IMR-90 (cell line): ENCODE results near the gene JCAD. TPM values are rescaled to one million over a fixed set of nuclear protein-coding genes. Genes with fewer than 3 reads are reported as not detected.

ENCODE experiments used
- ATAC-seq: fragments of 200-7000 bp; cut with Tn5 transposase; 2 replicates; pipeline ENCODE4 v1.9.1; 2020; ENCODE audit warnings: low read depth, mild to moderate bottlenecking, moderate library complexity
- BruUV-seq: library from RNA; stranded (reverse); fragments of 400-500 nt; replicated peaks from 2 replicates; lab custom pipeline; 2021; lab: Mats Ljungman, UMichigan
- CTCF ChIA-PET: fragments of 300-600 bp; formaldehyde crosslinking; extraction: SDS; loops from one replicate; lab custom pipeline; 2021; ENCODE audit warnings: antibody characterized with exemption; lab: Yijun Ruan, JAX
- POLR2A ChIA-PET: fragments of 300-600 bp; sonication (Branson Sonifier 250); formaldehyde crosslinking; loops from one replicate; lab custom pipeline; 2022; ENCODE audit warnings: antibody characterized with exemption; ENCODE audit not compliant: unreplicated experiment; lab: Charles Lee
- DNase-seq: peaks from one replicate; pipeline ENCODE4 v3.0.0; 2013
- H2AFZ ChIP-seq: replicated peaks from 2 replicates; pipeline ENCODE3; 2013; ENCODE audit warnings: low read length, mild to moderate bottlenecking; ENCODE audit not compliant: poor library complexity
- H2AK5ac ChIP-seq: 2 replicates; pipeline ENCODE4 v1.6.1; 2013; ENCODE audit warnings: low read depth, low read length, inconsistent platforms
- H2AK9ac ChIP-seq: replicated peaks from 2 replicates; pipeline ENCODE3; 2013; ENCODE audit warnings: mild to moderate bottlenecking, low read depth, low read length, moderate library complexity; ENCODE audit not compliant: poor library complexity
- H2BK120ac ChIP-seq: 2 replicates; pipeline ENCODE4 v1.6.1; 2013; ENCODE audit warnings: low read depth, low read length, inconsistent platforms
- H2BK15ac ChIP-seq: 3 replicates; pipeline ENCODE4 v1.6.1; 2013; ENCODE audit warnings: low read depth, low read length, inconsistent platforms
- H2BK20ac ChIP-seq: 2 replicates; pipeline ENCODE4 v1.6.1; 2013; ENCODE audit warnings: low read depth, mild to moderate bottlenecking, inconsistent platforms, low read length, moderate library complexity
- H2BK5ac ChIP-seq: 2 replicates; pipeline ENCODE4 v1.6.1; 2013; ENCODE audit warnings: mild to moderate bottlenecking, low read depth, low read length, inconsistent platforms; ENCODE audit not compliant: poor library complexity, severe bottlenecking
- H3K14ac ChIP-seq: replicated peaks from 2 replicates; pipeline ENCODE4 v1.6.1; 2013; ENCODE audit warnings: low read depth, low read length, inconsistent platforms
- H3K18ac ChIP-seq: 2 replicates; pipeline ENCODE4 v1.6.1; 2013; ENCODE audit warnings: low read depth, low read length, control low read depth
- H3K23ac ChIP-seq: 2 replicates; pipeline ENCODE4 v1.6.1; 2013; ENCODE audit warnings: low read depth, low read length, inconsistent platforms
- H3K27ac ChIP-seq: 2 replicates; pipeline ENCODE4 v1.5.1; 2013; ENCODE audit warnings: mild to moderate bottlenecking, control low read depth, low read length; ENCODE audit not compliant: insufficient read depth
- H3K27me3 ChIP-seq: 2 replicates; pipeline ENCODE4 v1.6.1; 2013; ENCODE audit warnings: low read length; ENCODE audit not compliant: control insufficient read depth, insufficient read depth
- H3K36me3 ChIP-seq: 2 replicates; pipeline ENCODE4 v1.6.1; 2013; ENCODE audit warnings: low read length, mixed read lengths; ENCODE audit not compliant: control insufficient read depth, insufficient read depth
- H3K4ac ChIP-seq: 2 replicates; pipeline ENCODE4 v1.6.1; 2013; ENCODE audit warnings: low read depth, low read length, inconsistent platforms
- H3K4me1 ChIP-seq: 2 replicates; pipeline ENCODE4 v1.6.1; 2013; ENCODE audit warnings: low read length, mixed read lengths; ENCODE audit not compliant: control insufficient read depth, insufficient read depth
- H3K4me2 ChIP-seq: 2 replicates; pipeline ENCODE4 v1.6.1; 2013; ENCODE audit warnings: low read depth, mild to moderate bottlenecking, control low read depth, low read length, moderate library complexity
- H3K4me3 ChIP-seq: 2 replicates; pipeline ENCODE4 v1.5.1; 2013; ENCODE audit warnings: low read depth, mild to moderate bottlenecking, control low read depth, low read length, moderate library complexity; ENCODE audit not compliant: insufficient read depth
- H3K56ac ChIP-seq: 2 replicates; pipeline ENCODE4 v1.6.1; 2013; ENCODE audit warnings: low read length, inconsistent platforms; ENCODE audit not compliant: insufficient read depth; ENCODE audit errors: extremely low read depth
- H3K79me1 ChIP-seq, 2 experiments: 2 replicates each; pipeline ENCODE4 v1.6.1; 2013; ENCODE audit warnings: low read length in 2 of 2, inconsistent platforms in 1 of 2, low read depth in 1 of 2
- H3K9ac ChIP-seq: 2 replicates; pipeline ENCODE4 v1.6.1; 2013; ENCODE audit warnings: low read depth, low read length, control low read depth
- H3K9me1 ChIP-seq: 2 replicates; pipeline ENCODE4 v1.6.1; 2013; ENCODE audit warnings: low read length, inconsistent platforms; ENCODE audit not compliant: insufficient read depth
- H3K9me3 ChIP-seq: 2 replicates; pipeline ENCODE4 v1.6.1; 2013; ENCODE audit warnings: low read length; ENCODE audit not compliant: control insufficient read depth, insufficient read depth
- H4K20me1 ChIP-seq: 2 replicates; pipeline ENCODE4 v1.6.1; 2013; ENCODE audit warnings: low read length, inconsistent platforms; ENCODE audit not compliant: insufficient read depth
- H4K5ac ChIP-seq: 2 replicates; pipeline ENCODE4 v1.6.1; 2013; ENCODE audit warnings: mild to moderate bottlenecking, low read depth, low read length, control low read depth
- H4K8ac ChIP-seq, 2 experiments: 2 replicates each; pipeline ENCODE4 v1.6.1; 2013; ENCODE audit warnings: low read depth in 2 of 2, low read length in 2 of 2, control low read depth in 1 of 2, inconsistent platforms in 1 of 2
- H4K91ac ChIP-seq: 2 replicates; pipeline ENCODE4 v1.6.1; 2013; ENCODE audit warnings: low read depth, low read length, inconsistent platforms; ENCODE audit not compliant: insufficient read depth
- BHLHE40 ChIP-seq: fragments of 150-350 bp; IDR thresholded peaks from 2 replicates; pipeline ENCODE4 v1.6.1; 2016; ENCODE audit warnings: mild to moderate bottlenecking, low read depth, low read length
- CEBPB ChIP-seq: IDR thresholded peaks from 2 replicates; pipeline ENCODE4 v1.6.1; 2012; ENCODE audit warnings: low read depth, low read length, improper control_type of control experiment
- CHD1 ChIP-seq: IDR thresholded peaks from 2 replicates; pipeline ENCODE4 v1.6.1; 2012; ENCODE audit warnings: low read depth, low read length, improper control_type of control experiment
- ELK1 ChIP-seq: fragments of 150-350 bp; IDR thresholded peaks from 2 replicates; pipeline ENCODE4 v1.6.1; 2016; ENCODE audit warnings: low read depth, mild to moderate bottlenecking, low read length, moderate library complexity, borderline replicate concordance
- FOS ChIP-seq: fragments of 150-350 bp; IDR thresholded peaks from 2 replicates; pipeline ENCODE4 v1.6.1; 2016; ENCODE audit warnings: low read depth, low read length
- MAFK ChIP-seq: IDR thresholded peaks from 2 replicates; pipeline ENCODE4 v1.6.1; 2012; ENCODE audit warnings: low read depth, low read length, improper control_type of control experiment
- MAZ ChIP-seq: IDR thresholded peaks from 2 replicates; pipeline ENCODE4 v1.6.1; 2012; ENCODE audit warnings: low read depth, mild to moderate bottlenecking, low read length, improper control_type of control experiment, moderate library complexity, borderline replicate concordance
- NFE2L2 ChIP-seq: fragments of 150-350 bp; IDR thresholded peaks from 2 replicates; pipeline ENCODE4 v1.6.1; 2016; ENCODE audit warnings: low read depth, mild to moderate bottlenecking, low read length
- POLR2A ChIP-seq: IDR thresholded peaks from 2 replicates; pipeline ENCODE4 v1.6.1; 2012; ENCODE audit warnings: mild to moderate bottlenecking, low read depth, low read length
- RAD21 ChIP-seq: IDR thresholded peaks from 2 replicates; pipeline ENCODE4 v1.6.1; 2012; ENCODE audit warnings: low read length, improper control_type of control experiment
- RCOR1 ChIP-seq: IDR thresholded peaks from 2 replicates; pipeline ENCODE4 v1.6.1; 2012; ENCODE audit warnings: mild to moderate bottlenecking, low read length, improper control_type of control experiment; ENCODE audit not compliant: insufficient replicate concordance
- RFX5 ChIP-seq: IDR thresholded peaks from 2 replicates; pipeline ENCODE4 v1.8.0; 2012; ENCODE audit warnings: low read depth, mild to moderate bottlenecking, low read length, moderate library complexity
- USF2 ChIP-seq: fragments of 150-350 bp; IDR thresholded peaks from 2 replicates; pipeline ENCODE4 v1.6.1; 2017; ENCODE audit warnings: mild to moderate bottlenecking, antibody characterized with exemption, low read length, low read depth
- WGBS, 2 experiments: methylation state at CpG; one replicate each; pipeline versions ENCODE4 v1.1.5 to v1.1.7; 2013; ENCODE audit warnings: missing lambda C conversion rate in 2 of 2; ENCODE audit not compliant: insufficient read length in 1 of 2; ENCODE audit errors: extremely low coverage in 2 of 2; 5-methylcytosine and 5-hydroxymethylcytosine counted together
- dilution Hi-C: fragments of 300-500 bp; cut with HindIII; formaldehyde crosslinking; loops from one replicate; pipeline ENCODE4 v1.14.3; 2018; ENCODE audit warnings: low sequenced_read_pairs; ENCODE audit not compliant: unreplicated experiment
- in situ Hi-C: fragments of 300-500 bp; cut with MboI; formaldehyde crosslinking; loops from 3 replicates; pipeline ENCODE4 v1.14.3; 2019; ENCODE audit warnings: low sequenced_read_pairs, inconsistent platforms, mixed read lengths
- intact Hi-C: fragments of 100-400 bp; cut with micrococcal nuclease; formaldehyde crosslinking; loops from 2 replicates; pipeline ENCODE4 v1.10.0; 2022
- polyA plus RNA-seq, 3 experiments: library from polyadenylated mRNA; depleted of rRNA; stranded (reverse); fragments of >200 nt; gene quantifications; 2 replicates each; pipeline ENCODE4 v1.2.3, GENCODE V29; 2012; ENCODE audit warnings: low replicate concordance in 1 of 3
- total RNA-seq: library from RNA; depleted of rRNA; stranded (reverse); fragments of >200 nt; gene quantifications from 2 replicates; pipeline ENCODE4 v1.2.3, GENCODE V29; 2012
- TF ChIP-seq, protein P1 (sequence below): conservative IDR thresholded peaks from 2 replicates; pipeline ENCODE4 v1.5.1; 2012; ENCODE audit warnings: mild to moderate bottlenecking, low read depth, low read length, improper control_type of control experiment

Gene JCAD
- total and polyA plus RNA-seq, 2 of the 4 experiments (the other 2 are of a cell fraction) = 15.9 to 16.8 TPM

GRCh38 chr10:30029164-30029871 is 30.1 kb downstream of the JCAD start:
- TF ChIP-seq POLR2A (no peak), CHD1 (no peak), MAFK (no peak), MAZ (no peak), RFX5 (no peak), ELK1 (no peak), RAD21 (no peak), FOS (no peak), USF2 (no peak), NFE2L2 (no peak), CEBPB (no peak), RCOR1 (no peak), BHLHE40 (no peak)
- TF ChIP-seq, protein P1, sequence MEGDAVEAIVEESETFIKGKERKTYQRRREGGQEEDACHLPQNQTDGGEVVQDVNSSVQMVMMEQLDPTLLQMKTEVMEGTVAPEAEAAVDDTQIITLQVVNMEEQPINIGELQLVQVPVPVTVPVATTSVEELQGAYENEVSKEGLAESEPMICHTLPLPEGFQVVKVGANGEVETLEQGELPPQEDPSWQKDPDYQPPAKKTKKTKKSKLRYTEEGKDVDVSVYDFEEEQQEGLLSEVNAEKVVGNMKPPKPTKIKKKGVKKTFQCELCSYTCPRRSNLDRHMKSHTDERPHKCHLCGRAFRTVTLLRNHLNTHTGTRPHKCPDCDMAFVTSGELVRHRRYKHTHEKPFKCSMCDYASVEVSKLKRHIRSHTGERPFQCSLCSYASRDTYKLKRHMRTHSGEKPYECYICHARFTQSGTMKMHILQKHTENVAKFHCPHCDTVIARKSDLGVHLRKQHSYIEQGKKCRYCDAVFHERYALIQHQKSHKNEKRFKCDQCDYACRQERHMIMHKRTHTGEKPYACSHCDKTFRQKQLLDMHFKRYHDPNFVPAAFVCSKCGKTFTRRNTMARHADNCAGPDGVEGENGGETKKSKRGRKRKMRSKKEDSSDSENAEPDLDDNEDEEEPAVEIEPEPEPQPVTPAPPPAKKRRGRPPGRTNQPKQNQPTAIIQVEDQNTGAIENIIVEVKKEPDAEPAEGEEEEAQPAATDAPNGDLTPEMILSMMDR = no peak
- no peak overlapping the region for H2BK20ac ChIP-seq
- H3K9ac ChIP-seq = no peak overlapping the region
- H3K79me1 ChIP-seq = peaks cover 29 to 72% of the 10 kb centered on the region in 2 experiments
- no peak overlapping the region for H3K23ac ChIP-seq
- WGBS, 2 experiments = 94% methylated on average over 6 of the region's 19 CpGs; no CpG with 5 or more reads in 1 of the 2 experiments
- intact Hi-C loops (no loop called here), dilution Hi-C loops (no loop called here), in situ Hi-C loops (no loop called here)
- no peaks in the 10 kb centered on the region for H3K9me3 ChIP-seq
- H2BK5ac ChIP-seq = no peak overlapping the region
- POLR2A ChIA-PET = no interaction called here
- no peak overlapping the region for H3K4ac ChIP-seq
- ATAC-seq (no peak), DNase-seq (no peak)
- peak overlapping the region; percentile 35 for H2AK9ac ChIP-seq
- peaks cover 29% of the 10 kb centered on the region for H4K20me1 ChIP-seq
- H3K18ac ChIP-seq = no peak overlapping the region
- no peak overlapping the region for H3K4me3 ChIP-seq
- CTCF ChIA-PET = no interaction called here
- peak overlapping the region; percentile 49 for H2AFZ ChIP-seq
- no peak overlapping the region for H4K91ac ChIP-seq
- no peak overlapping the region for H3K14ac ChIP-seq
- H3K4me2 ChIP-seq = no peak overlapping the region
- no peak overlapping the region for H4K8ac ChIP-seq
- H3K27me3 ChIP-seq = no peaks in the 10 kb centered on the region
- H4K5ac ChIP-seq = no peak overlapping the region
- no peak overlapping the region for H2BK15ac ChIP-seq
- H3K36me3 ChIP-seq = peaks cover 63% of the 10 kb centered on the region
- no peak overlapping the region for H3K27ac ChIP-seq
- H3K56ac ChIP-seq = no peak overlapping the region
- no peaks in the 10 kb centered on the region for H3K4me1 ChIP-seq
- no peak overlapping the region for H2AK5ac ChIP-seq
- BruUV-seq = no TSS peak
- H3K9me1 ChIP-seq = peaks cover 10% of the 10 kb centered on the region; the same call in 1 of the 2 replicates
- no peak overlapping the region for H2BK120ac ChIP-seq
